C4-2B (cell line): Measurements from ENCODE around the gene FEZ2.

Source experiments
- CTCF ChIP-seq: fragments of 450-650 bp; conservative IDR thresholded peaks from 2 replicates; pipeline ENCODE4 v1.5.1; 2017; ENCODE audit warnings: mild to moderate bottlenecking
- ZFX ChIP-seq: fragments of 450-650 bp; IDR thresholded peaks from 2 replicates; pipeline ENCODE4 v1.6.1; 2017

- TF ChIP-seq CTCF (no peak), ZFX (no peak)
Measured at GRCh38 chr2:36554531-36554930, 43.4 kb downstream of the FEZ2 start.
